H9 (cell line): Measurements from ENCODE around the gene NBDY. TPM values are rescaled to one million over a fixed set of nuclear protein-coding genes. Genes with fewer than 3 reads are reported as not detected.
A peak's percentile ranks its signal among the peaks of the same experiment; 100 is the strongest.

Experiments used
- DNase-seq: peaks from one replicate; pipeline ENCODE4 v3.0.0-alpha.2; 2017
- H2AFZ ChIP-seq: one replicate; pipeline ENCODE4 v1.6.1; 2013; ENCODE audit warnings: mild to moderate bottlenecking, low read length, control low read depth, moderate library complexity
- H2AK5ac ChIP-seq: 2 replicates; pipeline ENCODE4 v1.6.1; 2013; ENCODE audit warnings: low read length, control low read depth, mixed read lengths; ENCODE audit not compliant: insufficient read length
- H2BK120ac ChIP-seq: one replicate; pipeline ENCODE4 v1.6.1; 2013; ENCODE audit warnings: low read depth, mild to moderate bottlenecking, low read length, control low read depth, inconsistent platforms; ENCODE audit not compliant: poor library complexity, severe bottlenecking
- H2BK12ac ChIP-seq: 2 replicates; pipeline ENCODE4 v1.6.1; 2013; ENCODE audit warnings: low read length, control low read depth, mixed read lengths, low read depth; ENCODE audit not compliant: insufficient read length
- H2BK15ac ChIP-seq: 2 replicates; pipeline ENCODE4 v1.6.1; 2013; ENCODE audit warnings: low read depth, low read length, control low read depth
- H2BK20ac ChIP-seq: one replicate; pipeline ENCODE4 v1.6.1; 2013; ENCODE audit warnings: low read depth, mild to moderate bottlenecking, low read length, control low read depth, inconsistent platforms; ENCODE audit not compliant: poor library complexity, severe bottlenecking
- H2BK5ac ChIP-seq: 2 replicates; pipeline ENCODE4 v1.6.1; 2013; ENCODE audit warnings: low read length, control low read depth, mixed read lengths; ENCODE audit not compliant: insufficient read length
- H3K14ac ChIP-seq: 2 replicates; pipeline ENCODE4 v1.6.1; 2013; ENCODE audit warnings: low read length, control low read depth; ENCODE audit not compliant: insufficient read depth
- H3K18ac ChIP-seq: 2 replicates; pipeline ENCODE4 v1.6.1; 2013; ENCODE audit warnings: low read depth, mild to moderate bottlenecking, mixed read lengths, low read length, control low read depth; ENCODE audit not compliant: insufficient read length
- H3K23ac ChIP-seq: 2 replicates; pipeline ENCODE4 v1.6.1; 2013; ENCODE audit warnings: low read length, control low read depth, mixed read lengths, low read depth; ENCODE audit not compliant: insufficient read length
- H3K23me2 ChIP-seq: 2 replicates; pipeline ENCODE4 v1.6.1; 2013; ENCODE audit warnings: low read depth, mild to moderate bottlenecking, mixed read lengths, low read length, control low read depth; ENCODE audit not compliant: insufficient read length, poor library complexity, severe bottlenecking
- H3K27ac ChIP-seq: 2 replicates; pipeline ENCODE4 v1.5.1; 2013; ENCODE audit warnings: low read length, control low read depth, mixed read lengths, low read depth; ENCODE audit not compliant: insufficient read length
- H3K27me3 ChIP-seq: 2 replicates; pipeline ENCODE4 v1.6.1; 2013; ENCODE audit warnings: low read length, control low read depth, inconsistent platforms; ENCODE audit not compliant: insufficient read depth
- H3K4ac ChIP-seq: 2 replicates; pipeline ENCODE4 v1.6.1; 2013; ENCODE audit warnings: low read depth, mild to moderate bottlenecking, control low read depth, inconsistent platforms, low read length, moderate library complexity
- H3K4me1 ChIP-seq: 2 replicates; pipeline ENCODE4 v1.6.1; 2013; ENCODE audit warnings: low read length, control low read depth, inconsistent platforms; ENCODE audit not compliant: insufficient read depth
- H3K4me2 ChIP-seq: 2 replicates; pipeline ENCODE4 v1.6.1; 2013; ENCODE audit warnings: low read length, control low read depth, mixed read lengths; ENCODE audit not compliant: insufficient read length, insufficient read depth
- H3K56ac ChIP-seq: 2 replicates; pipeline ENCODE4 v1.6.1; 2013; ENCODE audit warnings: low read depth, mild to moderate bottlenecking, mixed read lengths, low read length, control low read depth; ENCODE audit not compliant: insufficient read length
- H3K79me1 ChIP-seq: 2 replicates; pipeline ENCODE4 v1.6.1; 2013; ENCODE audit warnings: low read depth, mild to moderate bottlenecking, moderate library complexity, low read length, control low read depth, inconsistent platforms; ENCODE audit not compliant: insufficient read depth, poor library complexity, severe bottlenecking
- H3K79me2 ChIP-seq: 2 replicates; pipeline ENCODE4 v1.6.1; 2013; ENCODE audit warnings: low read length, control low read depth, inconsistent platforms; ENCODE audit not compliant: insufficient read depth
- H3K9ac ChIP-seq: 2 replicates; pipeline ENCODE4 v1.6.1; 2013; ENCODE audit warnings: low read length, control low read depth, mixed read lengths; ENCODE audit not compliant: insufficient read length; ENCODE audit errors: extremely low read depth
- H3K9me3 ChIP-seq: one replicate; pipeline ENCODE4 v1.6.1; 2013; ENCODE audit warnings: low read depth, low read length, inconsistent platforms; ENCODE audit not compliant: control insufficient read depth
- H3T11ph ChIP-seq: one replicate; pipeline ENCODE4 v1.6.1; 2013; ENCODE audit warnings: mild to moderate bottlenecking, low read length, control low read depth, inconsistent platforms
- H4K20me1 ChIP-seq: one replicate; pipeline ENCODE4 v1.6.1; 2013; ENCODE audit not compliant: control insufficient read depth, insufficient read length, insufficient read depth
- H4K5ac ChIP-seq: 2 replicates; pipeline ENCODE4 v1.6.1; 2013; ENCODE audit warnings: low read depth, mild to moderate bottlenecking, mixed read lengths, low read length, control low read depth; ENCODE audit not compliant: insufficient read length
- H4K8ac ChIP-seq: replicated peaks from 2 replicates; pipeline ENCODE4 v1.6.1; 2013; ENCODE audit warnings: low read length, control low read depth, mixed read lengths, low read depth; ENCODE audit not compliant: insufficient read length
- H4K91ac ChIP-seq: 2 replicates; pipeline ENCODE4 v1.6.1; 2013; ENCODE audit warnings: low read depth, mild to moderate bottlenecking, moderate library complexity, mixed read lengths, low read length, control low read depth; ENCODE audit not compliant: insufficient read length
- H3K27ac Mint-ChIP-seq, 3 experiments: 2 replicates in 2 of 3; 3 replicates in 1 of 3; pipeline ENCODE4 v1.8.0; 2020 to 2021; ENCODE audit warnings: mixed read lengths in 3 of 3, mild to moderate bottlenecking in 1 of 3, moderate library complexity in 1 of 3
- H3K27me3 Mint-ChIP-seq: 2 replicates; pipeline ENCODE4 v1.8.0; 2021; ENCODE audit warnings: low read depth, mild to moderate bottlenecking, moderate library complexity, mixed read lengths
- H3K36me3 Mint-ChIP-seq, 3 experiments: 2 replicates in 2 of 3; 3 replicates in 1 of 3; pipeline ENCODE4 v1.8.0; 2020 to 2021; ENCODE audit warnings: low read depth in 3 of 3, mixed read lengths in 3 of 3; ENCODE audit not compliant: insufficient read depth in 1 of 3
- H3K4me1 Mint-ChIP-seq, 2 experiments: 2 replicates each; pipeline ENCODE4 v1.8.0; 2020; ENCODE audit warnings: mixed read lengths in 2 of 2
- H3K4me3 Mint-ChIP-seq, 2 experiments: 2 replicates in 1 of 2; 3 replicates in 1 of 2; pipeline ENCODE4 v1.8.0; 2020 to 2021; ENCODE audit warnings: mild to moderate bottlenecking in 2 of 2, mixed read lengths in 2 of 2, moderate library complexity in 1 of 2
- H3K9me3 Mint-ChIP-seq, 2 experiments: 2 replicates in 1 of 2; 3 replicates in 1 of 2; pipeline ENCODE4 v1.8.0; 2020; ENCODE audit warnings: mild to moderate bottlenecking in 2 of 2, mixed read lengths in 2 of 2, moderate library complexity in 1 of 2
- WGBS: extraction: QIAGEN DNeasy Blood & Tissue Kit; methylation state at CpG from one replicate; pipeline ENCODE4 v1.1.7; 2013; ENCODE audit warnings: missing lambda C conversion rate, low lambda C conversion rate, mixed read lengths; ENCODE audit not compliant: insufficient read length; ENCODE audit errors: extremely low coverage; 5-methylcytosine and 5-hydroxymethylcytosine counted together
- total RNA-seq: library from RNA; stranded (reverse); gene quantifications from 2 replicates; pipeline ENCODE4 v1.2.1, GENCODE V29; 2021
- TF ChIP-seq, protein P1 (sequence below): fragments of 200-600 bp; sonication (generic); conservative IDR thresholded peaks from 3 replicates; pipeline ENCODE4 v1.8.0; 2021; ENCODE audit warnings: antibody characterized with exemption, mild to moderate bottlenecking

Gene NBDY
- total RNA-seq, 1 experiment from 2014 or later = 62.5 TPM

GRCh38 chrX:56793112-56793430, 64.0 kb downstream of the NBDY start:
- H3K56ac ChIP-seq = no peak overlapping the region
- H3K9ac ChIP-seq = no peak overlapping the region
- no peak overlapping the region for H2BK15ac ChIP-seq
- H3K27me3 Mint-ChIP-seq = peaks cover 1% of the 10 kb centered on the region; the same call in 1 of the 2 replicates
- H2BK20ac ChIP-seq = no peak overlapping the region
- WGBS = no CpG with 5 or more reads among the region's 1 CpG
- no peak overlapping the region for H2BK12ac ChIP-seq
- H3K9me3 ChIP-seq = no peaks in the 10 kb centered on the region
- no peak overlapping the region for H3K23ac ChIP-seq
- no peaks in the 10 kb centered on the region for H3K79me2 ChIP-seq
- H4K20me1 ChIP-seq = no peaks in the 10 kb centered on the region
- TF ChIP-seq, protein P1, sequence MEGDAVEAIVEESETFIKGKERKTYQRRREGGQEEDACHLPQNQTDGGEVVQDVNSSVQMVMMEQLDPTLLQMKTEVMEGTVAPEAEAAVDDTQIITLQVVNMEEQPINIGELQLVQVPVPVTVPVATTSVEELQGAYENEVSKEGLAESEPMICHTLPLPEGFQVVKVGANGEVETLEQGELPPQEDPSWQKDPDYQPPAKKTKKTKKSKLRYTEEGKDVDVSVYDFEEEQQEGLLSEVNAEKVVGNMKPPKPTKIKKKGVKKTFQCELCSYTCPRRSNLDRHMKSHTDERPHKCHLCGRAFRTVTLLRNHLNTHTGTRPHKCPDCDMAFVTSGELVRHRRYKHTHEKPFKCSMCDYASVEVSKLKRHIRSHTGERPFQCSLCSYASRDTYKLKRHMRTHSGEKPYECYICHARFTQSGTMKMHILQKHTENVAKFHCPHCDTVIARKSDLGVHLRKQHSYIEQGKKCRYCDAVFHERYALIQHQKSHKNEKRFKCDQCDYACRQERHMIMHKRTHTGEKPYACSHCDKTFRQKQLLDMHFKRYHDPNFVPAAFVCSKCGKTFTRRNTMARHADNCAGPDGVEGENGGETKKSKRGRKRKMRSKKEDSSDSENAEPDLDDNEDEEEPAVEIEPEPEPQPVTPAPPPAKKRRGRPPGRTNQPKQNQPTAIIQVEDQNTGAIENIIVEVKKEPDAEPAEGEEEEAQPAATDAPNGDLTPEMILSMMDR = no peak
- no peak overlapping the region for H3K18ac ChIP-seq
- peaks cover 56 to 78% of the 10 kb centered on the region in 2 experiments for H3K9me3 Mint-ChIP-seq
- no peak overlapping the region for H3K4me2 ChIP-seq
- H3K27ac Mint-ChIP-seq = no peak overlapping the region
- H2BK5ac ChIP-seq = no peak overlapping the region
- no peak overlapping the region for H3K4me3 Mint-ChIP-seq
- DNase-seq = peak; percentile 12
- H2AK5ac ChIP-seq = no peak overlapping the region
- no peak overlapping the region for H2AFZ ChIP-seq
- no peak overlapping the region for H4K5ac ChIP-seq
- no peak overlapping the region for H3K27ac ChIP-seq
- H4K91ac ChIP-seq = no peak overlapping the region
- peaks cover 23 to 49% (median 48%) of the 10 kb centered on the region in 3 experiments for H3K36me3 Mint-ChIP-seq
- no peak overlapping the region for H3T11ph ChIP-seq
- no peak overlapping the region for H4K8ac ChIP-seq
- no peaks in the 10 kb centered on the region for H3K27me3 ChIP-seq
- no peaks in the 10 kb centered on the region for H3K23me2 ChIP-seq
- H2BK120ac ChIP-seq = no peak overlapping the region
- H3K4me1 Mint-ChIP-seq = peaks cover 3 to 5% of the 10 kb centered on the region in 2 experiments; a peak in 2 of 4 replicates
- no peak overlapping the region for H3K14ac ChIP-seq
- H3K4ac ChIP-seq = no peak overlapping the region
- no peaks in the 10 kb centered on the region for H3K79me1 ChIP-seq
- no peaks in the 10 kb centered on the region for H3K4me1 ChIP-seq
